Loucy (cell line): ENCODE results near the gene SAMD4B.

Source experiments
- H2AFZ ChIP-seq: fragments of 200-600 bp; sonication (generic); 2 replicates; pipeline ENCODE4 v1.6.0; 2016; ENCODE audit warnings: antibody characterized with exemption, mild to moderate bottlenecking, low read length, moderate library complexity
- H3F3A ChIP-seq: fragments of 200-600 bp; 2 replicates; pipeline ENCODE4 v1.6.0; 2016; ENCODE audit warnings: antibody characterized with exemption, low read depth, mild to moderate bottlenecking
- H3K27me3 ChIP-seq: fragments of 200-600 bp; sonication (generic); 2 replicates; pipeline ENCODE4 v1.6.1; 2014; ENCODE audit warnings: low read length, mild to moderate bottlenecking; ENCODE audit not compliant: insufficient read depth, poor library complexity, severe bottlenecking
- H3K36me3 ChIP-seq: fragments of 200-600 bp; sonication (generic); 2 replicates; pipeline ENCODE4 v1.6.1; 2016; ENCODE audit warnings: low read length; ENCODE audit not compliant: insufficient read depth
- H3K4me1 ChIP-seq: fragments of 200-600 bp; sonication (generic); 2 replicates; pipeline ENCODE4 v1.5.1; 2014; ENCODE audit warnings: low read length, mild to moderate bottlenecking; ENCODE audit not compliant: insufficient read depth, poor library complexity, severe bottlenecking
- H3K4me2 ChIP-seq: fragments of 200-600 bp; sonication (generic); 2 replicates; pipeline ENCODE4 v1.6.0; 2014; ENCODE audit warnings: antibody characterized with exemption, low read length, low read depth, mild to moderate bottlenecking; ENCODE audit not compliant: poor library complexity, severe bottlenecking
- H3K4me3 ChIP-seq: fragments of 200-600 bp; sonication (generic); 2 replicates; pipeline ENCODE4 v1.5.1; 2014; ENCODE audit warnings: low read length, mild to moderate bottlenecking, mixed read lengths; ENCODE audit not compliant: poor library complexity, severe bottlenecking
- H3K79me2 ChIP-seq: fragments of 200-600 bp; sonication (generic); 2 replicates; pipeline ENCODE4 v1.6.1; 2014; ENCODE audit warnings: low read length; ENCODE audit not compliant: insufficient read depth
- H3K9ac ChIP-seq: fragments of 200-600 bp; sonication (generic); 2 replicates; pipeline ENCODE4 v1.6.0; 2014; ENCODE audit warnings: mild to moderate bottlenecking, low read depth, low read length, moderate library complexity; ENCODE audit not compliant: poor library complexity, severe bottlenecking
- H3K9me2 ChIP-seq: fragments of 200-600 bp; sonication (generic); replicated peaks from 2 replicates; pipeline ENCODE4 v1.6.1; 2016; ENCODE audit warnings: low read depth, low read length, mixed read lengths
- H3K9me3 ChIP-seq: fragments of 200-600 bp; sonication (generic); 2 replicates; pipeline ENCODE4 v1.6.1; 2014; ENCODE audit warnings: mild to moderate bottlenecking, antibody characterized with exemption, low read length, low read depth; ENCODE audit not compliant: insufficient read depth
- H4K20me1 ChIP-seq: fragments of 200-600 bp; sonication (generic); 2 replicates; pipeline ENCODE4 v1.6.0; 2014; ENCODE audit warnings: antibody characterized with exemption, low read length, mild to moderate bottlenecking; ENCODE audit not compliant: insufficient read depth, poor library complexity, severe bottlenecking
- CTCF ChIP-seq: fragments of 200-600 bp; sonication (generic); conservative IDR thresholded peaks from 2 replicates; pipeline ENCODE4 v1.5.1; 2014; ENCODE audit warnings: mild to moderate bottlenecking, antibody characterized with exemption, low read length
- EZH2phosphoT487 ChIP-seq: fragments of 200-600 bp; IDR thresholded peaks from 2 replicates; pipeline ENCODE4 v1.6.1; 2018; ENCODE audit warnings: antibody characterized with exemption, mild to moderate bottlenecking, moderate library complexity, borderline replicate concordance

Gene SAMD4B

DNA sequence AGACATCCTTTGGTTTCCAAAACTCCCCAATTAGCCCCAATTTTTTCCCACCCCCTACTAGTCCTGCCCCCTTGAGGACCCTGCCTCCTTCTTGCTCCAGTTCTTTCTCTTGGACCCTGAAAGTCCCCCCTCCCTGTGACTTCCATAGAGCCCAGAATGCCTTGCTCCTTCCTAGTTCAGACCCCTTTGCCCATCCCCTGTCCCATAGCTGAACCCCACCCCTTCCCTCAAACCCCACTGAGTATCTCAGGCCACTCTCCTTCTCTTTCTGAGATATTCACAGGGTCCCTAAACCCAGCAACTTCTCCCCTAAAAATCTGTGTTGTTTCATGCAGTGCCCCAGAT lies 20.4 kb upstream of the SAMD4B start:
- no peak overlapping the region for H3K9ac ChIP-seq
- TF ChIP-seq EZH2phosphoT487 (no peak), CTCF (no peak)
- H3K79me2 ChIP-seq = peaks cover 26% of the 10 kb centered on the region; the same call in 1 of the 2 replicates
- peaks cover 6% of the 10 kb centered on the region for H4K20me1 ChIP-seq
- H2AFZ ChIP-seq = no peak overlapping the region
- no peaks in the 10 kb centered on the region for H3K36me3 ChIP-seq
- no peaks in the 10 kb centered on the region for H3K9me3 ChIP-seq
- H3K9me2 ChIP-seq = no peaks in the 10 kb centered on the region
- H3K4me3 ChIP-seq = no peak overlapping the region
- H3F3A ChIP-seq = no peaks in the 10 kb centered on the region
- peaks cover 22% of the 10 kb centered on the region for H3K4me1 ChIP-seq
- H3K27me3 ChIP-seq = no peaks in the 10 kb centered on the region
- H3K4me2 ChIP-seq = no peak overlapping the region

DNA sequence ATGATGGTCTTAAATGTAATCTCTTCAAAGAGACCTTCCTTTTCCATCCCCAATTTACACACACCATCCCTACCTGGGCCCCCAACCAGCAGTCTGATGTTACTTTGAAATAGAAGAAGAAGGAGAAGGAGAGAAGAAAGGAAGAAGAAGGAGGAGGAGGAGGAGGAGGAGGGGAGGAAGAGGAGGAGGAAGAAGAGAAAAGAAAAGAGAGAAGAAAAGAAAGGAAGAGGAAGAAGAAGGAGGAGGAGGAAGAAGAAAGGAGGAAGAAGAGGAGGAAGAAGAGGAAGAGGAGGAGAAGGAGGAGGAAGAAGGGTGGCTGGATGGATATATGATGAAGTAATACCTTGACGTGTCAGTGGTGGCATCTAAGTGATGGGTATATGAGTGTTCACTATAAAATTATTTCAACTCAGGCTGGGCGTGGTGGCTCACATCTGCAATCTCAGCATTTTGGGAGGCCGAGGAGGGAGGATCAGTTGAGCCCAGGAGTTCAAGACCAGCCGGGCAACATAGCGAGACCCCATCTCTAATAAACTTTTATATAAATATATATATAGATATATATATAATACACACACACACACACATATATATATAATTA lies 17.9 kb upstream of the SAMD4B start:
- Histone ChIP-seq H3K4me2 (no peak overlapping the region), H3K9me2 (no peaks in the 10 kb centered on the region), H3K36me3 (peaks cover 3% of the 10 kb centered on the region; the same call in 1 of the 2 replicates), H3K4me1 (peaks cover 9% of the 10 kb centered on the region), H3K9ac (no peak overlapping the region), H3F3A (no peaks in the 10 kb centered on the region; the same call in 1 of the 2 replicates), H2AFZ (no peak overlapping the region), H3K79me2 (peaks cover 12% of the 10 kb centered on the region; the same call in 1 of the 2 replicates), H3K4me3 (no peak overlapping the region), H3K27me3 (no peaks in the 10 kb centered on the region), H4K20me1 (peaks cover 10% of the 10 kb centered on the region), H3K9me3 (no peaks in the 10 kb centered on the region)
- TF ChIP-seq CTCF (no peak), EZH2phosphoT487 (no peak)

- Histone ChIP-seq H3K9me2 (no peaks in the 10 kb centered on the region), H3K4me3 (no peak overlapping the region), H3K4me1 (peaks cover under 1% of the 10 kb centered on the region), H3K79me2 (peaks cover 6% of the 10 kb centered on the region), H2AFZ (no peak overlapping the region), H4K20me1 (peaks cover 4% of the 10 kb centered on the region), H3K9ac (no peak overlapping the region), H3K36me3 (peaks cover 3% of the 10 kb centered on the region; the same call in 1 of the 2 replicates), H3K9me3 (no peaks in the 10 kb centered on the region), H3K27me3 (no peaks in the 10 kb centered on the region), H3K4me2 (no peak overlapping the region), H3F3A (no peaks in the 10 kb centered on the region; the same call in 1 of the 2 replicates)
- TF ChIP-seq CTCF (no peak), EZH2phosphoT487 (no peak)
These were observed 16.2 kb upstream of the SAMD4B start for GRCh38 chr19:39325778-39326665.
